PC-9 (cell line): Measurements from ENCODE around the gene SMARCA2.

Experiments used
- CTCF ChIP-seq: fragments of 200-600 bp; sonication (generic); conservative IDR thresholded peaks from 2 replicates; pipeline ENCODE4 v1.6.1; 2017; ENCODE audit warnings: mixed run types, antibody characterized with exemption, mild to moderate bottlenecking, moderate library complexity
- EZH2 ChIP-seq: fragments of 200-600 bp; sonication (generic); IDR thresholded peaks from 2 replicates; pipeline ENCODE4 v1.8.0; 2017; ENCODE audit warnings: antibody characterized with exemption, low read depth

DNA sequence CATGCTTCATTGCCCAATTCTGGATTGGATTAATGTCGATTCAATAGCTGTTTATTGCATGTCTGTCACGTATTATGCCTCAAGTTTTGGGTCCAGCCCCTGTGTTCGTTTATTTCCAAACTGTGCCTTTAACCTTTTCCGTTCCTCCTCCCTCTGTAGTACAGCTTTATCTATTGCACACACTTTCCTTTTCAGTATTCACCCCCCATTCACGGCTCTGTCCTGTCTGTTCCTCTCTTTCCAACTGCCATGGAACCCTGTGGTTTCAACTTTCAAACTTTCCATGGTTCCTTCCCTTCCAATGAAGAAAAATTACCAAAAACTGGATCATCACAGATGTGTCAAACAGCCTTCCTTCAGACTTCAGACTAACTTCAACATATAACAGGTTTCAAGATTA is 17.1 kb downstream of the SMARCA2 start:
- TF ChIP-seq CTCF (no peak), EZH2 (no peak)
